ENCODE results near the gene C6orf47. TPM values are rescaled to one million over a fixed set of nuclear protein-coding genes. Genes with fewer than 3 reads are reported as not detected.
A peak's percentile ranks its signal among the peaks of the same experiment; 100 is the strongest.

The C6orf47 gene
- total and polyA plus RNA-seq, 2 of the 13 experiments (the other 11 are each of a cell fraction or from before 2014, with no cell fraction given): 1.7 to 18.1 TPM

GRCh38 chr6:31632279-31632946, 28.2 kb downstream of the C6orf47 start (continued):
- TF ChIP-seq ZNF407 (CRISPR knock-in tag; IDR thresholded peaks at IDR 0.05; ENCODE audit: not compliant biosample characterization): peak; percentile 47
- TF ChIP-seq WIZ (CRISPR knock-in tag; IDR thresholded peaks at IDR 0.05): 0 out of 2 replicates have a peak, but pooled peaks have one; percentile 51

- FAIRE-seq (no peak), ATAC-seq (no peak; the same call in 2 of the 3 replicates), DNase-seq (ENCODE audit: low spot score) (no peak)
- no peak overlapping the region for H3K27ac ChIP-seq (ENCODE audit: extremely low read length, insufficient read depth, low read length)
- no TSS peak for BruUV-seq (replicated peaks)
- 98% methylated on average over 31 of the region's 32 CpGs for WGBS (ENCODE audit: low lambda C conversion rate)
- no peaks in the 10 kb centered on the region for H4K20me1 ChIP-seq (ENCODE audit: insufficient read depth, low read length)
- CTCF ChIA-PET (ENCODE audit: low intra/inter-chr PET ratio, low total read pairs): no interaction called here
- no peak overlapping the region for H3K9ac ChIP-seq (ENCODE audit: insufficient read depth, low read depth, low read length)
- no peak overlapping the region for H3K4me3 ChIP-seq (replicated peaks in 1 of 3; ENCODE audit: insufficient read depth in 1 of 3, low read depth in 2 of 3, low read length in 3 of 3)
- H3K9me3 ChIP-seq (ENCODE audit: low read length): no peaks in the 10 kb centered on the region
- intact Hi-C loops (cut with micrococcal nuclease; ENCODE audit: unreplicated experiment) (no loop called here), in situ Hi-C loops (cut with HindIII; ENCODE audit: extremely low pct_ligation_motif_present, low pct_unique_long_range_greater_than_20kb) (no loop called here)
- H3K4me2 ChIP-seq (ENCODE audit: low read depth, low read length): no peak overlapping the region
- POLR2A ChIA-PET: interaction anchor here (1.5 kb wide), 1 partner anchor 11 kb away, joined by 4 read pairs; the partner anchor contains the start of gene PRRC2A
- H3K79me2 ChIP-seq (ENCODE audit: insufficient read depth, low read length): no peaks in the 10 kb centered on the region
- H3K27me3 ChIP-seq (ENCODE audit: control insufficient read depth in 1 of 2, insufficient read depth in 2 of 2, low read length in 2 of 2): no peaks in the 10 kb centered on the region
- H2AFZ ChIP-seq (ENCODE audit: low read length): no peak overlapping the region
- peaks cover 72 to 100% of the 10 kb centered on the region in 2 experiments for H3K36me3 ChIP-seq (replicated peaks in 1 of 2; ENCODE audit: control insufficient read depth in 1 of 2, insufficient read depth in 2 of 2, low read length in 2 of 2)
- H3K4me1 ChIP-seq (ENCODE audit: insufficient read depth, low read length): no peaks in the 10 kb centered on the region
- TF ChIP-seq HOXA3 (CRISPR knock-in tag; IDR thresholded peaks at IDR 0.05) (no peak), ZNF749 (CRISPR knock-in tag; IDR thresholded peaks at IDR 0.05; ENCODE audit: borderline replicate concordance) (no peak), AFF4 (CRISPR knock-in tag; IDR thresholded peaks at IDR 0.05) (no peak), ZBTB1 (CRISPR knock-in tag; IDR thresholded peaks at IDR 0.05; ENCODE audit: borderline replicate concordance) (no peak), POLR2AphosphoS5 (IDR thresholded peaks at IDR 0.05; ENCODE audit: low read depth, low read length) (peak; percentile 19; the same call in 1 of the 2 replicates), KLF15 (CRISPR knock-in tag; IDR thresholded peaks at IDR 0.05; ENCODE audit: borderline replicate concordance) (no peak), ZNF451 (CRISPR knock-in tag; IDR thresholded peaks at IDR 0.05) (no peak), ONECUT2 (CRISPR knock-in tag; IDR thresholded peaks at IDR 0.05) (no peak)
These were observed 28.8 kb downstream of the C6orf47 start for GRCh38 chr6:31631681-31632278.

Measured in HepG2 (cell line).